ENCODE measurements around the gene COA8. TPM values are rescaled to one million over a fixed set of nuclear protein-coding genes. Genes with fewer than 3 reads are reported as not detected.

Gene COA8
- total and polyA plus RNA-seq, 2 of the 13 experiments (the other 11 are each of a cell fraction or from before 2014, with no cell fraction given): 10.9 to 25.1 TPM

- peak; percentile 73 for TF ChIP-seq ATF7 (IDR thresholded peaks at IDR 0.05)
- no peak; the same call in 1 of the 2 replicates for TF ChIP-seq ATF7 (CRISPR knock-in tag; IDR thresholded peaks at IDR 0.05)
- TF ChIP-seq ZNF503 (CRISPR knock-in tag; IDR thresholded peaks at IDR 0.05): no peak
These were observed 40.7 kb upstream of the COA8 start (continued) for GRCh38 chr14:103521951-103522563.

- Histone ChIP-seq H3K4me3 (replicated peaks in 1 of 3; ENCODE audit: insufficient read depth in 1 of 3, low read depth in 2 of 3, low read length in 3 of 3) (peak within 1 kb of the TSS; percentile 68 to 81 (median 70); a peak in 5 of 6 replicates), H3K79me2 (ENCODE audit: insufficient read depth, low read length) (peaks cover 7% of the 10 kb centered on the region), H3K9me3 (ENCODE audit: low read length) (no peaks in the 10 kb centered on the region), H3K27me3 (ENCODE audit: control insufficient read depth in 1 of 2, insufficient read depth in 2 of 2, low read length in 2 of 2) (no peaks in the 10 kb centered on the region), H3K4me1 (ENCODE audit: insufficient read depth, low read length) (peaks cover 66% of the 10 kb centered on the region), H3K36me3 (replicated peaks in 1 of 2; ENCODE audit: control insufficient read depth in 1 of 2, insufficient read depth in 2 of 2, low read length in 2 of 2) (peaks cover 0 to 10% of the 10 kb centered on the region in 2 experiments; a peak in 3 of 5 replicates), H4K20me1 (ENCODE audit: insufficient read depth, low read length) (no peaks in the 10 kb centered on the region), H3K9ac (ENCODE audit: insufficient read depth, low read depth, low read length) (peak within 1 kb of the TSS; percentile 73), H3K4me2 (ENCODE audit: low read depth, low read length) (peak within 1 kb of the TSS; percentile 85), H2AFZ (ENCODE audit: low read length) (no peak within 1 kb of the TSS), H3K27ac (ENCODE audit: extremely low read length, insufficient read depth, low read length) (peak within 1 kb of the TSS; percentile 39)
- in situ Hi-C loops (cut with HindIII; ENCODE audit: extremely low pct_ligation_motif_present, low pct_unique_long_range_greater_than_20kb) (no loop called here), intact Hi-C loops (cut with micrococcal nuclease; ENCODE audit: unreplicated experiment) (no loop called here)
- DNase-seq (ENCODE audit: low spot score): no peak
- 57% methylated on average over 36 of the region's 107 CpGs for WGBS (ENCODE audit: low lambda C conversion rate)
- BruUV-seq (replicated peaks): no TSS peak
- FAIRE-seq: no peak
- POLR2A ChIA-PET: interaction anchor here (1.1 to 1.6 kb wide), 4 partner anchors 13 to 27 kb away, joined by 3 to 9 read pairs (median 5); no protein-coding TSS in a partner anchor
- peak; percentile 8 for ATAC-seq
- CTCF ChIA-PET (ENCODE audit: low intra/inter-chr PET ratio, low total read pairs): no interaction called here
- TF ChIP-seq RORA (CRISPR knock-in tag; IDR thresholded peaks at IDR 0.05) (no peak), MEF2D (CRISPR knock-in tag; IDR thresholded peaks at IDR 0.05) (peak; percentile 85), ZNF33A (CRISPR knock-in tag; IDR thresholded peaks at IDR 0.05; ENCODE audit: borderline replicate concordance) (no peak), RBFOX2 (IDR thresholded peaks at IDR 0.05; ENCODE audit: low read depth, low read length) (peak; percentile 77), KDM2A (CRISPR knock-in tag; IDR thresholded peaks at IDR 0.05; ENCODE audit: borderline replicate concordance, low read depth) (peak; percentile 32; the same call in 1 of the 2 replicates), ZNF687 (CRISPR knock-in tag; IDR thresholded peaks at IDR 0.05) (peak; percentile 35; the same call in 1 of the 2 replicates), TAF1 (CRISPR knock-in tag; IDR thresholded peaks at IDR 0.05) (peak; percentile 61; the same call in 1 of the 2 replicates), E2F1 (CRISPR knock-in tag; IDR thresholded peaks at IDR 0.05) (no peak), TOPORS (CRISPR knock-in tag; IDR thresholded peaks at IDR 0.05) (no peak)
These were observed 39.8 kb upstream of the COA8 start, which contains the start of gene CKB for GRCh38 chr14:103522649-103523574. Gene CKB (minus strand): TSS chr14:103522830. CDS start chr14:103522493, 337 bp downstream.

Measured in HepG2 (cell line).